22Rv1 (cell line): ENCODE results near the gene CXCL17.

ENCODE experiments used
- CTCF ChIP-seq: fragments of 450-650 bp; IDR thresholded peaks from 2 replicates; pipeline ENCODE4 v1.5.1; 2017; ENCODE audit warnings: mild to moderate bottlenecking
- ZFX ChIP-seq: fragments of 450-650 bp; IDR thresholded peaks from 2 replicates; pipeline ENCODE4 v1.6.1; 2017; ENCODE audit warnings: antibody characterized with exemption, borderline replicate concordance

- TF ChIP-seq CTCF (no peak), ZFX (no peak)
Measured at GRCh38 chr19:42419309-42419708, 23.4 kb downstream of the CXCL17 start.
